Activated gamma-delta T cell treated with Interleukin-2 at 50 U/mL for 16 hours (primary cell): ENCODE data around the gene GALNT9.
"Not testable (repeated sequence)": the region's sequence is repeated elsewhere in the genome, so short reads cannot be mapped to it uniquely, and the experiment has no call there.

Experiments used
- DNase-seq: peaks from one replicate; pipeline ENCODE4 v3.0.0-alpha.2; 2020

Gene GALNT9

GRCh38 chr12:132195242-132195641 is 134.1 kb downstream of the GALNT9 start:
- DNase-seq: not testable (repeated sequence)

GRCh38 chr12:132194556-132194955 is 134.8 kb downstream of the GALNT9 start:
- DNase-seq: no peak

- no peak for DNase-seq
These were observed 135.3 kb downstream of the GALNT9 start for GRCh38 chr12:132194056-132194455.

GRCh38 chr12:132191715-132192553 is 137.5 kb downstream of the GALNT9 start:
- DNase-seq: no peak

- DNase-seq: no peak
These were observed 138.4 kb downstream of the GALNT9 start for GRCh38 chr12:132190834-132191500.

- no peak for DNase-seq
These were observed 139.2 kb downstream of the GALNT9 start for GRCh38 chr12:132190012-132190755.

GRCh38 chr12:132189378-132190011 is 139.9 kb downstream of the GALNT9 start:
- peak; percentile 93 for DNase-seq

- DNase-seq: no peak
These were observed 140.5 kb downstream of the GALNT9 start for GRCh38 chr12:132188916-132189325.

- DNase-seq: no peak
These were observed 140.9 kb downstream of the GALNT9 start for GRCh38 chr12:132188451-132188901.

- no peak for DNase-seq
These were observed 141.5 kb downstream of the GALNT9 start for GRCh38 chr12:132187646-132188450.

- no peak for DNase-seq
These were observed 142.3 kb downstream of the GALNT9 start for GRCh38 chr12:132186857-132187620.

GRCh38 chr12:132186208-132186856 is 143.1 kb downstream of the GALNT9 start:
- DNase-seq: no peak

GRCh38 chr12:132185705-132186104 is 143.7 kb downstream of the GALNT9 start:
- DNase-seq: peak; percentile 38

GRCh38 chr12:132182711-132183365 is 146.6 kb downstream of the GALNT9 start:
- no peak for DNase-seq

- DNase-seq: no peak
These were observed 147.1 kb downstream of the GALNT9 start for GRCh38 chr12:132182206-132182710.

- no peak for DNase-seq
These were observed 147.7 kb downstream of the GALNT9 start for GRCh38 chr12:132181570-132182200.

DNA sequence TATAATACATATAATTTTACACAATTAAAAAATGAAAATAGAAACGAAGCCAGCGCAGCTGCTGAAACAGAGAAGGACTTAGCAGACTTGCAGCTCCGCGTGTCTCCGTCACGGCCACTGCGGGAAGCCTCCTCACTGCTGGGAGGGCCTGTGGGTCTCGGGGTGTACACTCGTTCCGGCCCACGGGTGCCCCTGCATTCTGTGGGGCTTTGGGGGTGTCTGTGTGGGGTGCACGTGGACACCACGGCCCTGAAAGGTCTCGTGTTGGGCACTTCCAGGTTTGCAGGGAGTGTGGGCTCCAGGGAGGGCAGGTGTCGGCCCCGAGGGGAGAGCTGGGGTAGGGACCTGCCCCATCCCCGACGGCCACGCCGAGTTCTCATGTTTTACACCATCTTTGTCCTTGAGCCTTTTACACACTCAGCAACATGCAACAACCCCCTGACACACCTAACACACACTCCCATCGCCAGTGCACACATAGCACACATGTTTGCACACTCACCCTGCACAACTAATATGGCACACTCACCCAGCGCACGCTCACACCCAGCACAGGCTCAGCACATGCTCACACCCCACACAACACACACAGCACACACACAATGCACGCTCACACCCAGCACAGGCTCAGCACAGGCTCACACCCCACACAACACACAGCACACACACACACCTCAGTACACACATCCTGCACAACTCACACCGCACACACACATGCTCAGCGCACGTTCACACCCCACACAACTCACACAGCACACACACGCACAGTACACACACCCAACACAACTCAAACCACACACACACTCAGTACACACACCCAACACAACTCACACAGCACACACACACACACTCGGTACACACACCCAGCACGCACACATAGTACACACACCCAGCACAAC is 148.5 kb downstream of the GALNT9 start:
- DNase-seq: no peak
